T47D (cell line): ENCODE results near the gene RPL13.
"Not testable (repeated sequence)": the region's sequence is repeated elsewhere in the genome, so short reads cannot be mapped to it uniquely, and the experiment has no call there.

Experiments used
- DNase-seq, 2 experiments: peaks; one replicate each; pipeline versions ENCODE4 v3.0.0 to v3.0.0-alpha.2; 2011 to 2012; ENCODE audit warnings: low read depth in 1 of 2, low spot score in 1 of 2
- JUND ChIP-seq: IDR thresholded peaks from 2 replicates; pipeline ENCODE4 v1.6.1; 2012; ENCODE audit warnings: low read depth
- in situ Hi-C: cut with HindIII; loops from 2 replicates; pipeline ENCODE4 v1.10.0; 2016; ENCODE audit warnings: low sequenced_read_pairs, low pct_unique_long_range_greater_than_20kb

The RPL13 gene

DNA sequence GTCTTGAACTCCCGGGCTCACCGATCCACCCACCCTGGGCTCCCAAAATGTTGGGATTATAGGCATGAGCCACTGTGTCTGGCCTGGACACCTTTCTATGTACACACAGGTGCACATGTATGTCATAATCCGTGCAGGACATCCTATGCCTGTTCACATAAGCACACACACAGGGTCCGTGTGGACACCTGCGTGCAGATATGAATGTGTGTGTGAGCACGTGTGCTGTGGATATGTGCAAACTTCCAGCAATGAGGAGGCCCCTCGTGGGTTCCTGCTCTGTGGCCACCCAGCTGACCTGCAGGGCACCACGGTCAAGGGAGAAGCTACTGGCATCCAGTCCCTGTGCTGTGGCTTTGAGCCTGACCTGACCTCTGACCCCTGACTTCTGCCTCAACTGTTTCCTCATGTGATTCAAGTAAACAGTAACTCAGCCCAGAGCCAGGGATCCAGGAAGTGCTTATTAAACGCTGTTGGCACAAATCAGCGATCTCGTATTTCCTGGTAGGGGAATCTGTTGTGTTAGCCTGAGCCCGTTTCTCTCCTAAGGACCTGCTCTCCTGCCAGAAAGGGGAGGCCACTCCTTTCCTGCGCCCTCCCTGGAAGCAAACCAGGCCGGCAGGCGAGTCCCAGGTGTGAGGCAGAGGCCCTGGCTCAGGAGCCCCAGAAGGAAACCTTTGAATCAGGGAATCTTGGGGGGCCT lies 21.5 kb downstream of the RPL13 start:
- in situ Hi-C loops, result no loop called here
- DNase-seq, result peak; percentile 89 to 96
- TF ChIP-seq JUND, result no peak

GRCh38 chr16:89582614-89583196 lies 22.2 kb downstream of the RPL13 start:
- in situ Hi-C loops, result no loop called here
- TF ChIP-seq JUND, result no peak
- DNase-seq, result no peak

- in situ Hi-C loops, result no loop called here
- TF ChIP-seq JUND, result no peak
- no peak for DNase-seq
These were observed 22.9 kb downstream of the RPL13 start for GRCh38 chr16:89583197-89583894.

DNA sequence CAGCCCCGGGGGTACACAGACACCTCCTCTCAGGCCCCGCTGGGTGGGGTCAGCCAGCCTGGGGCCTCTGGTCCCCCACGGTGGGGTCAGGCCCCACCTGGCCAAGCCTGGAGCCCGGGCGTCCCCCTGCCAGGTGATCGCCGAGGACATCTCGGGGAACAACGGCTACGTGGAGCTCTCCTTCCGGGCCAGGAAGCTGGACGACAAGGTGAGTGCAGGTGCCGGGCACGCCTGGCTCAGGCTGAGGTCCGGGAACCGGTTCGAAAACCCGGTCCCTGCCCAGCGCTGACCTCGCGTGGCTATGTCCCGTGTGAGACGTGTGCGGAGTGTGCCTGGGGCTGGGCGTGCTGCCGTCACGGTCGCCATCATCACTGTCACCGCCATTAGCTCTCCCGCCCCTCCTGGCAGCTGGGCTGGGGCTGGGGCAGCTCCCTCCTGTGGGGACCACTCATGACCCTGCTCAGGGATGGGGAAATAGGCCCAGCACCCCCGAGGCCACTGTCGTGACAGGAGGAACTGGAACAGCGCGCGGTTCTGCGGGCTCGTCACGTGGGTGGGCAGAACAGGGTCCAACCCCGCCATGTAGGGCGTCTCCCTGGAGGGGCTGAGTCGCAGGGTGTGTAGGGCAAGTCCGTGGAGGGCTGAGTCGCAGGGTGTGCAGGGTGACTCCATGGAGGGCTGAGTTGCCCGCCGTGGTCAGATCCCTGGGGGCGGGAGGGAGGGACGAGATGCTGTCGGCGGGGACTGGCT lies 23.6 kb downstream of the RPL13 start:
- in situ Hi-C loops, result no loop called here
- DNase-seq, result no peak
- TF ChIP-seq JUND, result no peak

- in situ Hi-C loops, result no loop called here
- peak in 1 of 2 experiments; percentile 42 for DNase-seq
- TF ChIP-seq JUND, result no peak
These were observed 24.5 kb downstream of the RPL13 start for GRCh38 chr16:89584768-89585549.

DNA sequence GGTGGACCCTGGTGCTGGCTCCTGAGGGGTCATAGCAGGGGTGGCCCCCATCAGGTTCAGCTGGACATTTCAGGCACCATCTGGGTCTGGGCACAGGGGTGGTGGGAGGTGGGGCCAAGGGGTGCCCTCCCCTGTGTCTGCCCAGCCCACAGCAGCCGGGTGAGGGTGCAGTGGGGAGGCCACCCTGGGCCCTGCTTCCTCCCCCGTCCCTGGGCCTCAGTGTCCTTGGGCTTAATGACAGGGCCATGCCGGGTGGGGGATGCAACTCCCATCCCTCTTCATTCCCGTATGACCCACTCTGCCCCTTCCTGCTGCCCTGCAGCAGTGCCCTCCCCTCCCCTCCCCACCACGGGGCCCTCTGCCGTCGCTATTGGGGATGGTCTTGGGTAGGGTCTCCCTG lies 25.7 kb downstream of the RPL13 start:
- DNase-seq, result no peak
- TF ChIP-seq JUND, result no peak
- in situ Hi-C loops, result no loop called here

GRCh38 chr16:89586853-89587252 lies 26.4 kb downstream of the RPL13 start:
- peak in 1 of 2 experiments; percentile 53 for DNase-seq
- in situ Hi-C loops, result no loop called here
- TF ChIP-seq JUND, result no peak

- in situ Hi-C loops, DNase-seq: not testable (repeated sequence)
These were observed 27.2 kb downstream of the RPL13 start for GRCh38 chr16:89587676-89588075.

DNA sequence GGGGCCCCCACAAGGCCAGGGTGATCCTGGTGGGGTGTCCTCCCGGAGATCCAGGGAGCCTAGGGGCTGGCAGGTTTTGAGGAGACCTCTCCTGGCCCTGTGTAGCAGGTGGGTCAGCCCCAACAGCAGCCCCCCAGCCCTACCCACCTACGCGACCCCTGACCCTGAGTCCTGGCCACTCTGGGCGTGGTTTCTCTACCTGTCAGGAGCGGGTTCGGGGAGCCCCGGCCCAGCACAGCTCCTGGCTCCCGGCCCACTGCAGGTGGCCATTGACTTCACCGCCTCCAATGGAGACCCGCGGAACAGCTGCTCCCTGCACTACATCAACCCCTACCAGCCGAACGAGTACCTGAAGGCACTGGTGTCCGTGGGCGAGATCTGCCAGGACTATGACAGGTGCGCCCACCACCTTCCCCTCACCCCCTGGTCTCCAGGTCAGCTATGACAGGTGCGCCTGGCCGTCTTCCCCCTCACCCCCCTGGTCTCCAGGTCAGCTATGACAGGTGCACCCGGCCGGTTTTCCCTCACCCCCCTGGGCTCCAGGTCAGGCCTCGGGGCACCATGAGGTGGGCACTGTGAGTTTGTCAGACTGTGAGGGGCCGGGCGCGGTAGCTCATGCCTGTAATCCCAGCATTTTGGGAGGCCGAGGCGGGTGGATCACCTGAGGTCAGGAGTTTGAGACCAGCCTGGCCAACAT lies 28.1 kb downstream of the RPL13 start:
- in situ Hi-C loops, result no loop called here
- TF ChIP-seq JUND, result no peak
- no peak for DNase-seq

DNA sequence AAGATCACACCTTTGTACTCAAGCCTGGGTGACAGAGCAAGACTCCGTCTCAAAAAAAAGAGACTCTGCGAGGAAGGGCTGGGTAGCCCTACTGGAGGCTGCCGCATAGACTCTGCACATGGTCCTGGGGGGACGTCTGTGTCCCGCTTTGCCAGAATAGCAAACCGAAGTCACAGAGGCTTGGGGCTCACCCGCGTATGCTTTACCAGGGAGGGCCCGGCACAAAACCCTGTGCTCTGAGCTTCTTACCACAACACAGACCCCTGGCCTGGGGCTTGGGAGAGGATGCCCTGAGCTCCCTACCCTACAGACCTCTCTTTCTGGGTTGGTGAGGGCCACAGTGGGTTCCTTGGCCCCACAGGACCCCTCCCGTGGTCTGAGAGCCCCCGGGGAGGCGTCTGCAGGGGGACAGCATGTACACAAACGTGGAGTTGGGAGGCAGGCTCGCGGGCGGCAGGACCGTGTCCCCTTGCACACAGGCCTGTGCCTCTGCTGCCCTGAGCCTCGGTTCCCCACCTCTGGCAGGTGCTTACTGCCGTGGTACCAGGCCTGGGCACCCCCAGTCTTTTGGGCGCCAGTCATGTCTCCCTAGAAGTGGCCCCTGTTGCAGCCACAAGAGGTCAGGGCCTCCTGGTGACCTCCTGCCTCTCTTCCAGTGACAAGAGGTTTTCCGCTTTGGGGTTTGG lies 28.9 kb downstream of the RPL13 start:
- TF ChIP-seq JUND, result no peak
- in situ Hi-C loops, result no loop called here
- DNase-seq, result no peak

DNA sequence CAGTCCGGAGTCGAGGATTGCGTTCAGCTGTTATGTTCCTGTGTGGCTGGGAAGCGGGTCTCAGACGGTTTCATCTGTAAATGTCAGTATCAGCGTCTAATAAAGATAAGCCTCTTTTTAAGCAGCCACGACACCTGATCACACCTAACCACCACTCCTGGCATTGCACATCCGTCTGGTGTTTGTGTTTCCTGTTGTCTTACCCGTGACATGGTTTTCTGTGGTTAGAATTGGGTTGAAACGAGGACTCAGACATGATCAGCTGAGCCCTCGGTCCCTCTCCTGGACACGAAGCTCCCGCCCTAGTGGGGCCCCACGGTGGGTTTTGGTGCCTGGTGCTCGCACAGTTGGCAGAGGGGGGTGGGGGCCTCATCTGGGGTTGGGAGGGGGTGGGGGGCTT lies 33.4 kb downstream of the RPL13 start:
- TF ChIP-seq JUND, result no peak
- in situ Hi-C loops, result no loop called here
- no peak for DNase-seq
